NCI-H1417 treated with DMSO at 0.1 percent for 48 hours (cell line): Measurements from ENCODE around the gene DAP.
"Not testable (repeated sequence)": the region's sequence is repeated elsewhere in the genome, so short reads cannot be mapped to it uniquely, and the experiment has no call there.

ENCODE experiments used
- DNase-seq: peaks from one replicate; lab custom pipeline; 2025; lab: John Stamatoyannopoulos, UW

The DAP gene

DNA sequence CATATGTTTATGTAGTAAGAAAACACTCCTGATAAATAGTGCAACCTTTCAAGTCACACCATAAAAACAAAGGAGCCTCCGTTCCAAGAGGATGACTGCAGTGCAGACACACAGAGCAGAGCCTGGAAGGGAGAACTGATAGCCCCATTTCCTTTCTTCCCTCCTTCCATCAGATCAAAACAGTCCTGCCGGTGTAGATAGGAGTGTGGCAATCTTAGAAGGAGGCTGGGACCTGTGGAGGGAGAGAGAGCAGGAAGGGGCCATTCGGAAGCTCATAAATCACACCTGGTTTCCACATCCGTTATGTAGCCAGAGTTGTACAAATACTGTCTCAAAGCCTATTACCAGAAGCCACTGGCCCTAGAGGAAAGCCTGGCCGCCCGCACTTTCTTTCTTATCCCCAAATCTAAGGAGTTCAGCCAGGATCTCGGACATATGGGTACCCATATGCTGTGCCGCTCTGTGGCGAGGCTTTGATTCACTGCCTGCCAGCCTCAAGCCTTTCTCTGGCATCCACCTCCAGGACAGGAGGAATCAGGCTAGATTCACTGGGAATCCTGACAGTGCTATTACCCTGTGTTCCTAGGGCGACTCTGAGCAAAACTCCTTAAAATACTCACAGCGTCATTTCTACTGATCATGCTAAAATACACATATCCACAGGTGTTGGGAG, 26.9 kb downstream of the DAP start:
- DNase-seq: no peak

DNA sequence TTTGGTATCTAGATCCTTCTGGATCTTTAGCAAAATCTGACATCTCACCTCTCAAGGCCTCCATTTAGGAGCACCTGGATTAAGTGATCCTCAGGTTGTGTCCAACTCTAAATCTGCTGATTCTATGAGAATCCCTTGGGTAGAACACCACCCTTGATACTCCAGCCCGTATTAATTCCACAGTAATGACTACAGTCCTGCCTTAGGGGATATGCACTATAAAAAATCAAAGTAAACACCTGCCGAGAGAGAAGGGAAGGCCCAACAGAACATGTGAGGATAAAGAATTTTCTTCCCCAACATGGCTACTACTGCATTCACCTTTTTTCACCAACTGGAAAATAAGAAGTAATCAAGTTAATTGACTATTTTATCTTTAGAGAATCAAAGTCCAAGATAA, 27.6 kb downstream of the DAP start:
- no peak for DNase-seq

DNA sequence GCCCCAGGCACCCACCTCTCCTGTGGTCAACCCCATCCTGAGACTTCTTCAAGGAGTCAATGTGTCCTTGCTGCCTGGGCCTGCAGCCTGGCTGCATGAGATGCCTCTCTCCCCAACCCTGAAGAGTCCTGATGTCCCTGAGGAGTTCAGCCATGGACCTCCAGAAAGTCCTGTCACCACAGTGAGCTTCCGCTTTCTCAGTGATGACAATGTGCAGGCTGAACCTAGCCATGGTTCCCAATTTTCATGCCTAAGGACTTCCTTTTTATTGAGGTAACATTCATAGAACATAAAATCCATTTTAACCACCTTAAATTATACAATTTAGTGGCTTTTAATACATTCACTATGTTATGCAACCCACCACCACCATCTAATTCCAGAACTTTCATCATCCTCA, 29.1 kb downstream of the DAP start:
- no peak for DNase-seq

DNA sequence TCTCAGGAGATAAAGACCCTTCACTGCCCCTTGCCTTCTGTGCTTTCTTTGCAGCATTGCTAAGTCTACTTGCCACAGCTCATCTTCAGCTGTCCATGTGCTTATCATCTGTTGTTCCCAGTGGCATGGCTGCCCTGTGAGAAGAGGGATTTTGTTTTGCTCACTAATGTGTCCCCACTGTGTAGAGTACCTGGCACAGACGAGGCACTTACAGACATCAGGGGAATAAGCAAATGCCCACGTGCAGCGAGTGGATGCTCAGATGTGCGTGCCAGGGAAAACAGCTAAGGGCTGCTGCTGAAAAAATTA, 31.0 kb downstream of the DAP start:
- DNase-seq: no peak

DNA sequence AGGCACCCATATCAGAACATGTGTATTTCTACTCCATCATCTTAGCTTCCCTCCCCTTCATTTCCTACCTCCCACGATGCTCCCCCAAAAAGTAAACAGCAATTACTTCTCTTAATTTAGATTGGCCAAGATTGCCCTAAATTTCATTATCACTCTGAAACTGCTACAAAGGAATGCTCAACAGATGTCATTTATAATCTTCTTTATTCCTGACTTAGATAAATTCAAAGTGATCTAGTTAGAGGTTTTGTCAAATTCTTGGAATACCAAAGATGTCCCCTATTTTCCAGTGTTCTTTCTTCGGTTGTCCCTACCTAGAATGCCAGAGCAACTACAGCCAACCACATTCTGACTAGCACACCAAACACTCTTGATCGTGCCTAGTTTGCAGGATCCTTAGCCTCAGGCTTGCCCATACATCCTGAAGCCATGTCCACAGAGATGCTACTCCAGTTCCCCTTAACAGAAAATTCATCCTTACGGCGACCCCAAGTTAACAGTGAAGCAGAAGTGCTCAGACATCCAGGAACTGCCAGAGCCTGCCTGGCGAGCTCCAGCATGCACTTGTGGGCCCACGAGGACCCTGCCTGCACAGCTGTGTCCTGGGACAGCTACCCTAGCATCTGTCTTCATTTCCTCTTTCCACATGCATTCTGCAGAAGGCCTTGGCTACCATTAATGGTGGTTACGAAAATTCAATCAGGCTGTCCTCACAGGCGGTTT, 31.6 kb downstream of the DAP start:
- no peak for DNase-seq

DNA sequence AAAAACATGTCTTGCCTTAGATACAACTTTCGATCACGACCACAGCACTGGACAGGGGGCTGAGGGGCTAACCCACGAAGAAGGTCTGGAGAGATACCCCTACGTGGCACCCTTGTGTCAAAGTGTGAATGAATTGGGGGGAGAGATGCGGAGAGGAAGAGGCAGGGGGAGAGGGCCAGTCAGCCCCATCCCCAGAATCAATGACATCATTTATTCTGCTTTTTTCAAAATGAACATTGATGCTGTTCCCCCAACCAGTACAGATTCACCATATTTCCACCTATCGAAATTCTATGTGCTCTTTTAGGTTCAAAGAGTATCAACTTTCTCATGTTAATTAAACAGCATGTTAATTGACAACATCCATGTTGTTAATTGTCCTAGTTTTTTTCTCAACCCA, 32.4 kb downstream of the DAP start:
- no peak for DNase-seq

DNA sequence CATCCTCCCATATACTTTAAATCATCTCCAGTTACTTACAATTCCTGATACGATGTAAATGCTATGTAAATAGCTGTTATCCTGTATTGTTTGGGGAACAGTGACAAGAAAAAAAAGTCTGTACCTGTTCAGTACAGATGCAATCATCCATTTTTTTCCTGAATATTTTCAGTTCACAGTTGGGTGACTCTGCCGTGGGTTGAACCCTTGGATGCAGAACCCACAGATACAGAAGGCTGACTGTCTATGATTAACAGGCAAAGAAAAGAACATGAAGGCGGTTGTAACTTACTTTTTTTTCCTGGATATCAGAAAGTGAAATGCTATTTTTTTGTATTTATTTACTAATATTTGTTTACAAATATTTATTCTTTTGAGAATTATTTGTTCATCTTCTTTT, 33.2 kb downstream of the DAP start:
- no peak for DNase-seq

DNA sequence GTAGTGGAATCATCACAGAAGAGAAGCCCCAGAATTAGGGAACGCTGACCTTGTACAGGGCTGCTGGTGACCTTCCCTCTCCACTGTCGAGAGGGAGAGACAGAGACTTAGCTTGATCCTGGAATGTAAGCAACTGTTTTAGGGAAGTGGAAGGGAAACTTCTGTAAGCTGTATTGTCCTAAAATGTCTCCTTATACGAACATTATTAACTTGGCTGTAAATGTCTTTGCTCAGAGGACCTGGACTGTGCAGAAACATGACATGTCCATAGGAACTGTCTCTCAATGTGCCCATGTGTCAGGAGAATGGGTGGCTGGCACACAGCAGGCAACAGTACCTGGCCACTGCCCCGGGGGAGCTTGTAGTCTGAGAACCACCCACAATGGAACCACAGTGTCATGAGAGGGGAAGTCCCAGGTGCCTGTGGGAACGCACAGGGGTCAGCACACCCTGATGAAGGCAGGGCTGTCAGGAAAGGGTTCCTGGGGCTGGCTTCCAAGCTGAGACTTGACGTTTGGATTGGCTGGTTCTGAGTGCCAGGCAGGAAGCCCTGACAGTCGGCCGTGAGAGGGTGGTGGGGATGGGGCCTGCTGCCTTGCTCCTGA, 34.0 kb downstream of the DAP start:
- DNase-seq: no peak

DNA sequence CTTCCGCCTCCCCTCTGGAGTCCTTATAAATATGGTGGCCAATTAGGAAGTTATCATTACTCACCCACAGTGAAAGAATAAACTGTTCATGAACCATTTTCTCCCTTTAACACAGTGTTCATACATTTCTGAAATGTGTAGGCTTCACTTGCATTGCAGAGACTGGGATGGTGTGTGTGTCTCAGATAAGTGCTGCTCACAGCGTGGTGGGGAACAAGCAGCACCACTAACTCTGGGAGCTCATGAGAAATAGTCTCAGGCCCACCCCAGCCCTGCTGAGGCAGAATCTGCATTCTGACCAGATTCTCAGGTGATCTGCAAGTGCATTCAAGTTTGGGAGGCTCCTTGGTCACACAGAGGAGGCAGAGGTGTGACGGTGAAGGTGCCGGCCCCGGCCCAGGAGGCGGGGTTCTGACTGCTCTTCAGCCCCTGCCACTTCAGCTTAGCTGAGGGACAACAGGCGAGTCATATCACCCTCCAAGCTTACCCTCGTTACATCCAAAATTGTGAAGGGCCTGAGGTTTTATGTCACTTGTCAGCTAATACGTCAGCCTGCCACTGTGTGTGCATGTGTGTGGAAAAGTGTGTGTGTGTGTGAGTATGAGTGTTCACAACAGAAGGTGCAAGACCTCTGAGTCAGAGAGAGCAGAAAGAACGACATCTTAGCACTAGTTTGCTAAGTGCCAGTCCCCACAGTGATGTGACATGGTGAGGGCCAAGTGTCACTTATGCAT, 34.7 kb downstream of the DAP start:
- no peak for DNase-seq

DNA sequence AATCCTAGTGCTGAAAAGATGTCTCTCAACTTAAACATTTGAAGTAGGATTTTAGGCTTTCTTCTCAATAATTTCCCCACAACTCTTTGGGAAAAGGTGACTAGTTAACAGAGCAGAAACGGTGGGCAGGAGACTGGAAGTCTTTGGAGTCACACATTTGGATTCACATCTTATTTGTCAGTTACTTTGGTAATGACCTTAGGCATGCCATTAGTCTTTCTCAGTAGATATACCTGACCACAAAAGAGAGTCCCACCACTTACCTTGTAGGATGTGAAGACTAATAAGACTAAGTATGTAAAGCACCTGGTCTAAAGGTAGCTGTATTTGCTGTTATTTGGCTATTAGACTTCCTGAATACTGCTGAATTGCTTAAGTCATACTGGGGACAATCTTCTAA, 35.4 kb downstream of the DAP start:
- no peak for DNase-seq

DNA sequence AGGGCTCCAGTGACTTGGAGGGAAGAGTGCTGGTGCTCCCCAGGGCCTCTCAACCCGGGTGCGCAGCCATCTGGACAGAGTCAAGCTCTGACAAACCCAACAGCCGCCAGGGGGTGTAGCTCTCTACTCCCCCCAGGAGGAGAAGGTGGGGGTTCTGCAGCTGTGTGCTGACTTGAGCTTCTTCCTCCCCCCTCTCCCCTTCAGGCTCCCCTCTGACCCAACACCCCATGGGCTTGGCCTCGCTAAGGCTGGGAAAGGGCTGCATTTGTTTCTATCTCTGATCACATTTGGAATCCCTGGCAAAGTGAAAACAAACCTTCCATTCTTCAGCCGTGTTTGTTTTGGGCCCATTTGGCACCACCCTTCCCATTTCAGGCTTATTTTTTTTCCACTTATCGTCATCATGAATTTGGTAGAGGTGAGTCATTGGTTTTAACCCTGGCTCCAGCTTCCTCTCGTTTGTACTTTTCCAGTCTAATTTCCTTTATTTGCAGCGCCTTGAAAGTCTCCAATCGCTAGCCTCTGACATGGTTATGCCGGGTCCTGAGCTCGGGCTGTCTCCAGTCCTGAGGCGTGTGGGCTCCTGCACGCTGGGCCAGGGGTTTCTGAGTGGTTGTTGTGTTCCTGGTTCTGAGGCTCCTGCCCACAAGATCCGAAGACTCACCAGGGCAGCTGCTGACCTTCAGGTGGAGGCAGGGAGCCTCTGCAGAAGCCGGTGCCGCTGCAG, 36.1 kb downstream of the DAP start:
- no peak for DNase-seq

DNA sequence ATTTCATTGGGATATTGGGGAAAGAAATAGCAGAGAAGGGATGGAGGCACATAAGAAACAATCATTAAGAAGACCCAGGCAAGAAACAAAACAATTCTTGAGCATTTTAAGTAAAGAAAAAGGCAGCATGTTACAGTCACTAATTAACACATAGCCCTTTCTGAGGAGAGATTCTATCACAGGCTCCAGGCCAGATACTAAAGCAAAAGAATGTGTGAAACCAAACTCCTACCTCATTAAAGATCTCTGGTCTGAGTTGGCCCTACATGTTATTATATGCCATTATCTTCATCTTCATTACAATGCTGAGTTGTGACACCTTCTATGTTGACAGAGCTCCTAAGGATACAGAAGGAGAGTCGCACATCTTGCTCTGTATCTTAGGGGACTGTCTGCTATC, 37.5 kb downstream of the DAP start:
- no peak for DNase-seq

DNA sequence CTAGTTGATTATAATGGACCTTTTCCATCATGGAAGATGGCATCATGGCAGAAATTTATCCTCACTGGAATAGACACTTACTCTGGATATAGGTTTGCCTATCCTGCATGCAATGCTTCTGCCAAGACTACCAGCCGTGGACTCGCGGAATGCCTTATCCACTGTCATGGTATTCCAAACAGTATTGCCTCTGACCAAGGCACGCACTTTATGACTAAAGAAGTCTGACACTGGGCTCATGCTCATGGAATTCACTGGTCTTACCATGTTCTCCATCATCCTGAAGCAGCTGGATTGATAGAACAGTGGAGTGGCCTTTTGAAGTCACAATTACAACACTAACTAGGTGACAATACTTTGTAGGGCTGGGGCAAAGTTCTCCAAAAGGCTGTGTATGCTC, 40.3 kb downstream of the DAP start:
- DNase-seq: not testable (repeated sequence)

DNA sequence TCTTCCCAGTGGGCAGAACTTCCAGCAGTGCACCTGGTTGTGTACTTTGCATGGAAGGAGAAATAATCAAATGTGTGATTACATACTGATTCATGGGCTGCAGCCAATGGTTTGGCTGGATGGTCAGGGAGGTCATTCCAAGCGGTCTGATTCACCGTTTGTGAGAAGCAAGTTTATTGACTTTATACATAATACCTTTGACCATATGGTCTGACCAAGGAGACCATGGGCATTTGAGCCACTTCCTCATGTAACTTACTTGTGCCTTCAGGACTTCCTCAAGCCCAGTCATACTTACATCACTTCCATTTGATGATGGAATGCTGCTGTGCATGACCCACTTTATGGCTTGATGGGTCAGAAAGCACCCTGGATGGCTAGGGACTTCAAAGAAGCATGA, 41.1 kb downstream of the DAP start:
- DNase-seq: no peak

DNA sequence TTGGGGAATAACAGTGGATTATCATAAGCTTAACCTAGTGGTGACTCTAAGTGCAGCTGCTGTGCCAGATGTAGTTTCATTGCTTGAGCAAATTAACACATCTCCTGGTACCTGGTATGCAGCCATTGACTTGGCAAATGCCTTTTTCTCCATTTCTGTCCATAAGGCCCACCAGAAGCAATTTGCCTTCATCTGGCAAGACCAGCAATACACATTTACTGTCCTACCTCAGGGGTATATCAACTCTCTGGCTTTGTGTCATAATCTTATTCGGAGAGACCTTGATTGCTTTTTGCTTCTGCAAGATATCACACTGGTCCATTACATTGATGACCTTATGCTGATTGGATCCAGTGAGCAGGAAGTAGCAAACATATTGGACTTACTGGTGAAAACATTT, 42.4 kb downstream of the DAP start:
- DNase-seq: not testable (repeated sequence)

DNA sequence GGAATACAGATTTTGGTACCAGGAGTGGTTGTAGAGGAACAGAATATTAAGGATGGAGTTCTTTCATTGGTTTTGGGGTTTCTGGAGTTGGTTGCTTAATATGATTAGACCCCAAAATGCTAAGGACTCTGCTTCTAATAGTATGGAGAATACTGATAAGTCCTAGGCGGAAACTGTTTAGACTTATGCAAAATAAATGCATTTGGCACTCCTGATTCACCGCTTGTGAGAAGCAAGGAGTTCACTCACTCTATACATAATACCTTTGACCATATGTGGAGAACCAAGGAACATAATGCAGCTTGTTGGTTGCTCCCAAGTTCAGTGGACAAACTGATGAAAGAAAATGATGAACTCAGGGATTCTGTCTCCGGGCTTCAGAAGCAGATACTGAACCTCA, 44.2 kb downstream of the DAP start:
- not testable (repeated sequence) for DNase-seq

DNA sequence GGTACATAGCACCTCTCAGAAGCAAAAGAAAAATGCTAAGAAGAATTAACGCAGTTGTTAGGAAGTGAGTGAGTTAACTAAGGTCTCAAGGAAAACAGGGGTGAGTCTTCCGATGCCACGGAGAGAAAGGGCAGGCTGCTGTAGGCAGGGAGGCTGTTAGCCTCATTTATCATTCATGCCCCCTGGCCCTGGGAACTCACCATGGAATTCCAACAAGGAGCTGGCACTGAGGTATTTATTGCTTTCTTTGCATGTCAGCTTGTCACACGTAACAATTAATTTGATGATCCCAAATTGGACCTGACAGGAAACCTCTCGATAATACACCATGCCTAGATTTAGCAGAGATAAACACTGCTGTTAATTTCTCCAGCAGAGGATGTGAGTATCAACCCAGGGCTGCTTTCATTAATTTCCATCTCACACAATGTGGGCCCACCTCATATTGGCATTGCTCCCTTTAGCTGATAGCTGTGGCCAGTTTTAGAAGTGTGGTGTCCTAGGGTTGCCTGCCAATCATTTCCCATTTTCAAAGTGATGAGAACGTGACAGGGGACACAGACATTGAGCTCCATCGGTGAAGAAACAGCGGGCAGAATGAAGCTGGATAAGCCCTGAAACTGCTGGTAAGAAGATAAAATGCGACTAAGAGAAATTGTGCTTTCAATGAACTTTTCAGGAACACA, 45.3 kb downstream of the DAP start:
- no peak for DNase-seq

DNA sequence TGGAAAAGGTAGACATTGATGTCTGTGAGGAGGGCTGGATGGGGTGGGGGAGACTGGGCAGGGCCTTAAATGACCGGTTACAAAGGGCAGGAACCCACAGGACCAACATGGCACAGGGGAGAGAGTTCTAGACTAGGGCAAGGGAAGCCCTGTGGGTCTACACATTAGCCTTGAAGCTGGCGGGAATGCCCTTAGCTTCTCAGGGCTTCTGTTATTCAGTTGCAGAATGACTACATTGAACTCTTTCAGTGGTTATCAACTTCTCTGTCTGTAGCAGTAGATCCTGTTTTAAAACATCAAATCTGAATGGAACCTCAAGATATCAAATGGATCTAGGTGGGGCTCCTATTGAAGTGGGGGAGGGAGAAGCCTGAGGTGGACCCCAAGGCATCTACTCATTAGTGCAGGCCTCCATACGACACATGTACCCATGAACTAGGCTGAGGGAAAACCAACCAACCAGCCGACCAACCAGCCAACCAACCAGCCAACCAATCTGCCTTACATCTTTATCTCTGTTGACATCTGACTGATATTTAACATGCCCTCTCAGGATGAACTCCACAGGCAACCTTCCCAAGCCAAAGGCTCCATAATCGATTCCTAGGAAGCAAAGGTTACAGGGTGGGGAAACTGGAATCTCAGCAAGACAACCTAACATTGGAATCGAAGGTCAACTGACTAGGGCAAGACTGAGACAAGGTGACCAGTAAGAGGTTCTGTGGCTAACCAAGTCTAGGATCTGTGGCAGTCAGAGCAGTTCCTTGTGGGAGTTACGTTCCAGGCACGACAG, 48.3 kb downstream of the DAP start:
- DNase-seq: no peak

DNA sequence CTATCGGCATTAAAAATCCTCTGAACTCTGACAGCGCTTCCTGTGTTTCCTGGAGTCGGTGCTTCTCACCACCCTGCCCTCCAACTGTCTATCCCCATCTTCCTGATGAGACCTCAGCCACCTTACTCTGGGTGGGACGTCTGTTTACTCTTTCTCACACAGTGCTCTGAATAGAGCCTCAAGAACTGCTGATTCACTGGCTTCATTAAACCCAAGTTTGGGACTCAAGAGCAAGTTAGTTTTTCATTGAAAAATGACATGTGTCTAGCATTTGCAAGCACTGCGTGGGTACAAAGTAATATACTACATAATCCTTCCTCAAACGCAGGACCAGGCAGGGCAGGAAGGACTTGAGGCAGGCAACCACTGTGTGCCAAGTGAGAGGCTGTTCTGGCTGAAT, 49.5 kb downstream of the DAP start:
- DNase-seq: no peak

DNA sequence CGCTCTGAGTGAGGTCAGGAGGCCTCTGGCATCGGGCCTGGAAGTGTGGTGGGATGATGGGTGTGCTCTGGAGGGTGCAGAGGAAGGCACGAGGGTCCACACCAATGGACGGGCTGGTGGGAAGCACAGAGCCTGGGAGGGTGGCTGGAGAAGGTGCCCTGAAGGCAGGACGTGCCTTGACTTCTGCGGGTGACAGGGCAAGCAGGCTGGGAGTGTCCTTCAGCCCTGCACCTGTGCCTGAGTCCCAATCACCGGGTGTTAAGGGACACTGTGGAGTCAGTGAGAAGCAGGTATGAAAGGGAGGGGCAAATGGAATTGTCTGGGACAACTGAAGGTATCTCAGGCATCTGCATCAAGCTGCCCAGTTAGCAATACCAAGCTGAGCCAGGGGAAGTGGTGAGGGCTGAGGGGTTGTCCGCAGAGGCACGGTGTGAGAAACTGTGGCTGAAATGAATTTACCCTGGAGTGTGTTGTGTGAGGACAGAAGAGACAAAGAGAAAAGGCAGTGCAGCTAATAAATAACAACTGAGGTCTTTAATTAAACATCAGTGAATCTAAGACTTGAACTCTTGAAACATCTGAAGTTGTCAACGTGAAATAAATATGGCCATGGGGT, 50.4 kb downstream of the DAP start:
- DNase-seq: no peak

DNA sequence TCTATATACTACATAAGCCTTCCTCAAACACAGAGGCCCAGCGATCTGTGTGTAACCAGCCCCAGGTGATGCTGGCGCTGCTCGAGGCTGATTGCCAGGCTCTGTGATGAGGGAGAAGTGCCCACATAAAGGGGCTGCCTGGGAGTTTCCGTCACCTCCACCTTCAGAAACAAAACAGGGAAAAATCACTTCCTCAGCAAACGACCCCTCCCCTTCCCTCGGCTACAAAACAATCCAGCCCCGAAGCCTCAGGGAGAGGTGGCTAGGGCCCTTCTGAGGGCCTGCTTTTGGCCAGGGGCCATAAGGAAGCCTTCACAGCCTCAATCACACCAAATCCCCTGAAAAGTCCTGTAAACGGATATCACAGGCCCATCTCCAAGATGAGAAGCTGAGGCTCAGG, 51.1 kb downstream of the DAP start:
- no peak for DNase-seq
